Endothelial cell of umbilical vein (primary cell): ENCODE measurements around the gene CASP4. TPM values are rescaled to one million over a fixed set of nuclear protein-coding genes. Genes with fewer than 3 reads are reported as not detected.

Experiments
- BruUV-seq: library from RNA; stranded (reverse); fragments of 400-500 nt; replicated peaks from 2 replicates; lab custom pipeline; 2021; lab: Mats Ljungman, UMichigan
- CTCF ChIA-PET: fragments of 300-600, 350-600 bp; sonication (Branson Sonifier 250); formaldehyde crosslinking; loops from one replicate; lab custom pipeline; 2021; ENCODE audit warnings: antibody characterized with exemption, inconsistent platforms; lab: Charles Lee
- POLR2A ChIA-PET: fragments of 300-600, 350-600 bp; sonication (Branson Sonifier 250); formaldehyde crosslinking; loops from one replicate; lab custom pipeline; 2021; ENCODE audit warnings: antibody characterized with exemption, inconsistent platforms; lab: Charles Lee
- DNase-seq: peaks from one replicate; pipeline ENCODE4 v3.0.0-alpha.2; 2011; ENCODE audit warnings: low read depth, low spot score
- FAIRE-seq: peaks from 2 replicates; lab custom pipeline; 2011; peaks lifted over from hg19 to GRCh38; lab: Jason Lieb, UNC
- H2AFZ ChIP-seq: 2 replicates; pipeline ENCODE4 v1.6.0; 2012; ENCODE audit warnings: low read depth, low read length, control low read depth, inconsistent platforms
- H3K27ac ChIP-seq: 2 replicates; pipeline ENCODE4 v1.5.1; 2011; ENCODE audit warnings: low read depth, mild to moderate bottlenecking, control low read depth, low read length, moderate library complexity; ENCODE audit not compliant: insufficient read depth
- H3K27me3 ChIP-seq, 2 experiments: 2 replicates each; pipeline versions ENCODE4 v1.6.0 to v1.6.1; 2011; ENCODE audit warnings: low read length in 2 of 2, mixed read lengths in 1 of 2; ENCODE audit not compliant: control insufficient read depth in 2 of 2, insufficient read depth in 2 of 2
- H3K36me3 ChIP-seq, 2 experiments: 2 replicates in 1 of 2; 3 replicates in 1 of 2; pipeline ENCODE4 v1.5.1; 2011; ENCODE audit warnings: low read length in 2 of 2, mild to moderate bottlenecking in 1 of 2, moderate library complexity in 1 of 2; ENCODE audit not compliant: control insufficient read depth in 2 of 2, insufficient read depth in 2 of 2; ENCODE audit errors: extremely low read depth in 1 of 2
- H3K4me1 ChIP-seq: 3 replicates; pipeline ENCODE4 v1.5.1; 2011; ENCODE audit warnings: mild to moderate bottlenecking, low read length; ENCODE audit not compliant: control insufficient read depth, insufficient read depth; ENCODE audit errors: extremely low read depth
- H3K4me2 ChIP-seq: 2 replicates; pipeline ENCODE4 v1.6.1; 2011; ENCODE audit warnings: low read length, control low read depth, mixed read lengths; ENCODE audit not compliant: insufficient read depth
- H3K4me3 ChIP-seq, 3 experiments: fragments of 200-600 bp in 1 of 3; sonication (generic), shearing (Covaris generic) in 1 of 3; replicated peaks in 1 of 3; 2 replicates each; pipeline ENCODE4 v1.5.1; 2011 to 2016; ENCODE audit warnings: control low read depth in 3 of 3, low read length in 3 of 3, mild to moderate bottlenecking in 2 of 3, inconsistent platforms in 1 of 3, low read depth in 1 of 3, moderate library complexity in 1 of 3; ENCODE audit not compliant: insufficient read depth in 1 of 3
- H3K79me2 ChIP-seq: 2 replicates; pipeline ENCODE4 v1.6.0; 2012; ENCODE audit warnings: low read length, inconsistent platforms; ENCODE audit not compliant: control insufficient read depth, insufficient read depth
- H3K9ac ChIP-seq: replicated peaks from 2 replicates; pipeline ENCODE3; 2011; ENCODE audit warnings: low read length, control low read depth; ENCODE audit not compliant: insufficient read depth; ENCODE audit errors: extremely low read depth
- H3K9me1 ChIP-seq: replicated peaks from 3 replicates; pipeline ENCODE4 v1.6.0; 2011; ENCODE audit warnings: mild to moderate bottlenecking, low read length; ENCODE audit not compliant: control insufficient read depth, insufficient read depth; ENCODE audit errors: extremely low read depth
- H3K9me3 ChIP-seq: replicated peaks from 2 replicates; pipeline ENCODE4 v1.5.1; 2012; ENCODE audit warnings: low read length, inconsistent platforms; ENCODE audit not compliant: control insufficient read depth, insufficient read depth
- H4K20me1 ChIP-seq: replicated peaks from 2 replicates; pipeline ENCODE3; 2011; ENCODE audit warnings: mild to moderate bottlenecking, low read length; ENCODE audit not compliant: control insufficient read depth, insufficient read depth; ENCODE audit errors: extremely low read depth
- EZH2 ChIP-seq: IDR thresholded peaks from 2 replicates; pipeline ENCODE4 v1.6.1; 2012; ENCODE audit warnings: borderline replicate concordance, low read depth, mild to moderate bottlenecking, moderate library complexity, low read length, inconsistent platforms; ENCODE audit not compliant: severe bottlenecking
- FOS ChIP-seq: IDR thresholded peaks from 2 replicates; pipeline ENCODE4 v1.6.1; 2011; ENCODE audit warnings: mild to moderate bottlenecking, low read length, moderate library complexity, borderline replicate concordance; ENCODE audit not compliant: insufficient read depth
- GATA2 ChIP-seq: IDR thresholded peaks from 2 replicates; pipeline ENCODE4 v1.7.0; 2011; ENCODE audit warnings: low read depth, mild to moderate bottlenecking, moderate library complexity, mixed read lengths, low read length; ENCODE audit not compliant: insufficient read length, insufficient read depth
- JUN ChIP-seq: IDR thresholded peaks from 2 replicates; pipeline ENCODE4 v1.6.1; 2011; ENCODE audit warnings: borderline replicate concordance, low read depth; ENCODE audit not compliant: insufficient read length, insufficient read depth
- MYC ChIP-seq: IDR thresholded peaks from one replicate; pipeline ENCODE4 v1.6.1; 2011; ENCODE audit warnings: mild to moderate bottlenecking, low read depth, low read length
- POLR2A ChIP-seq: IDR thresholded peaks from 2 replicates; pipeline ENCODE4 v1.6.1; 2012; ENCODE audit warnings: low read depth, mild to moderate bottlenecking, control low read depth, low read length
- POLR2AphosphoS5 ChIP-seq: IDR thresholded peaks from 2 replicates; pipeline ENCODE4 v1.6.1; 2012; ENCODE audit warnings: low read depth, mild to moderate bottlenecking, control low read depth, low read length, moderate library complexity; ENCODE audit not compliant: insufficient read depth
- dilution Hi-C: fragments of 300-500 bp; cut with MboI; formaldehyde crosslinking; loops from one replicate; pipeline ENCODE4 v1.15.0; 2019; ENCODE audit warnings: low sequenced_read_pairs; ENCODE audit not compliant: extremely low pct_ligation_motif_present
- intact Hi-C: fragments of 100-400 bp; cut with micrococcal nuclease; formaldehyde crosslinking; loops from one replicate; pipeline ENCODE4 v1.10.0; 2022
- polyA plus RNA-seq, 4 experiments: library from polyadenylated mRNA; depleted of rRNA in 3 of 4; stranded (reverse) in 3 of 4; unstranded in 1 of 4; fragments of >200 nt; gene quantifications; 2 replicates each; pipeline versions ENCODE4 v1.2.1 to v1.2.3, GENCODE V29; 2011 to 2012; ENCODE audit warnings: missing spikeins in 1 of 4
- total RNA-seq: library from RNA; stranded (reverse); gene quantifications from 2 replicates; pipeline ENCODE4 v1.2.3, GENCODE V29; 2021
- TF ChIP-seq, protein P1 (sequence below), 2 donors: IDR thresholded peaks; 1 replicate in 1 of 2; 2 replicates in 1 of 2; pipeline ENCODE4 v1.5.1; 2011; ENCODE audit warnings: low read length in 2 of 2, mild to moderate bottlenecking in 2 of 2, moderate library complexity in 2 of 2, control low read depth in 1 of 2, inconsistent platforms in 1 of 2, low read depth in 1 of 2; ENCODE audit not compliant: insufficient read depth in 1 of 2; ENCODE audit errors: extremely low read depth in 1 of 2
- TF ChIP-seq, protein P2 (sequence below): IDR thresholded peaks from 2 replicates; pipeline ENCODE4 v1.6.1; 2011; ENCODE audit not compliant: insufficient read depth, insufficient read length

CASP4 gene
- total and polyA plus RNA-seq, 2 donors (not counting 3 experiments of a cell fraction or from before 2014, with no cell fraction given), result 83.1 to 89.1 TPM

DNA sequence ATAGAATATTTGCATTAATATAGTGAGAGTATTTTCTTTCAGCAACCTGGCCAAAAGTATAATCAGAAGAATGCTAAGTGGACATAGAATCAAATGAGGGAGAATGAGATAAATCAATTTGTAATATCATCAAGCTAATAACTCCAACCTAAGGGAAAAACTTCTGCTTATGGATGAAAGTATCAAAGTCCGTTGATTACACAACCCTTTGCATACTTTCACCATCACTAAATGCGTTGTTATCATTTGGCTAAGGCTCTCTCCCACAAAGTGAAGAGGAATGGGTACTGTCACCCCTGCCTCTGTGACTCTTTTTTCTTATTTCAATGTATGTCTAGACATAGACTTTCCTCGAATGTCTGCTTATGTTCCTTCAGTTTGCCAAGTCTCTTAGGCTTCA is 16.4 kb upstream of the CASP4 start:
- Histone ChIP-seq H3K9ac (no peak overlapping the region), H3K27ac (no peak overlapping the region), H3K4me2 (no peak overlapping the region), H3K4me3 (no peak overlapping the region), H3K27me3 (no peaks in the 10 kb centered on the region), H3K79me2 (no peaks in the 10 kb centered on the region), H3K9me1 (no peaks in the 10 kb centered on the region), H3K4me1 (no peaks in the 10 kb centered on the region), H4K20me1 (no peaks in the 10 kb centered on the region), H3K9me3 (no peaks in the 10 kb centered on the region), H3K36me3 (no peaks in the 10 kb centered on the region), H2AFZ (no peak overlapping the region)
- TF ChIP-seq, protein P1, sequence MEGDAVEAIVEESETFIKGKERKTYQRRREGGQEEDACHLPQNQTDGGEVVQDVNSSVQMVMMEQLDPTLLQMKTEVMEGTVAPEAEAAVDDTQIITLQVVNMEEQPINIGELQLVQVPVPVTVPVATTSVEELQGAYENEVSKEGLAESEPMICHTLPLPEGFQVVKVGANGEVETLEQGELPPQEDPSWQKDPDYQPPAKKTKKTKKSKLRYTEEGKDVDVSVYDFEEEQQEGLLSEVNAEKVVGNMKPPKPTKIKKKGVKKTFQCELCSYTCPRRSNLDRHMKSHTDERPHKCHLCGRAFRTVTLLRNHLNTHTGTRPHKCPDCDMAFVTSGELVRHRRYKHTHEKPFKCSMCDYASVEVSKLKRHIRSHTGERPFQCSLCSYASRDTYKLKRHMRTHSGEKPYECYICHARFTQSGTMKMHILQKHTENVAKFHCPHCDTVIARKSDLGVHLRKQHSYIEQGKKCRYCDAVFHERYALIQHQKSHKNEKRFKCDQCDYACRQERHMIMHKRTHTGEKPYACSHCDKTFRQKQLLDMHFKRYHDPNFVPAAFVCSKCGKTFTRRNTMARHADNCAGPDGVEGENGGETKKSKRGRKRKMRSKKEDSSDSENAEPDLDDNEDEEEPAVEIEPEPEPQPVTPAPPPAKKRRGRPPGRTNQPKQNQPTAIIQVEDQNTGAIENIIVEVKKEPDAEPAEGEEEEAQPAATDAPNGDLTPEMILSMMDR (IDR thresholded peaks at IDR 0.05; ENCODE audit: extremely low read depth in 1 of 2, insufficient read depth in 1 of 2, low read depth in 1 of 2, low read length in 2 of 2), result no peak
- TF ChIP-seq EZH2 (no peak), POLR2A (no peak), FOS (no peak), POLR2AphosphoS5 (no peak), JUN (no peak), MYC (no peak), GATA2 (no peak)
- TF ChIP-seq, protein P2, sequence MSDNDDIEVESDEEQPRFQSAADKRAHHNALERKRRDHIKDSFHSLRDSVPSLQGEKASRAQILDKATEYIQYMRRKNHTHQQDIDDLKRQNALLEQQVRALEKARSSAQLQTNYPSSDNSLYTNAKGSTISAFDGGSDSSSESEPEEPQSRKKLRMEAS, result no peak
- BruUV-seq, result no TSS peak
- POLR2A ChIA-PET, result no interaction called here
- dilution Hi-C loops, result no loop called here
- no peak for FAIRE-seq
- CTCF ChIA-PET, result no interaction called here
- intact Hi-C loops, result no loop called here
- no peak for DNase-seq
